GM06990 (cell line): ENCODE data around the gene LRRC23.

Experiments
- DNase-seq: peaks from one replicate; pipeline ENCODE4 v3.0.0-alpha.2; 2011; ENCODE audit not compliant: insufficient read length; ENCODE audit errors: extremely low read depth
- H3K27me3 ChIP-seq: replicated peaks from 2 replicates; pipeline ENCODE4 v1.6.0; 2011; ENCODE audit warnings: low read length; ENCODE audit not compliant: control insufficient read depth, insufficient read depth
- H3K36me3 ChIP-seq: 2 replicates; pipeline ENCODE4 v1.5.1; 2011; ENCODE audit warnings: low read length; ENCODE audit not compliant: control insufficient read depth, insufficient read depth
- H3K4me3 ChIP-seq: replicated peaks from 2 replicates; pipeline ENCODE4 v1.5.1; 2011; ENCODE audit warnings: low read depth, mild to moderate bottlenecking, control low read depth, low read length
- TF ChIP-seq, protein P1 (sequence below): IDR thresholded peaks from 2 replicates; pipeline ENCODE4 v1.5.1; 2011; ENCODE audit warnings: low read length, control low read depth, mild to moderate bottlenecking, inconsistent platforms; ENCODE audit not compliant: insufficient read depth, poor library complexity, severe bottlenecking

The LRRC23 gene

DNA sequence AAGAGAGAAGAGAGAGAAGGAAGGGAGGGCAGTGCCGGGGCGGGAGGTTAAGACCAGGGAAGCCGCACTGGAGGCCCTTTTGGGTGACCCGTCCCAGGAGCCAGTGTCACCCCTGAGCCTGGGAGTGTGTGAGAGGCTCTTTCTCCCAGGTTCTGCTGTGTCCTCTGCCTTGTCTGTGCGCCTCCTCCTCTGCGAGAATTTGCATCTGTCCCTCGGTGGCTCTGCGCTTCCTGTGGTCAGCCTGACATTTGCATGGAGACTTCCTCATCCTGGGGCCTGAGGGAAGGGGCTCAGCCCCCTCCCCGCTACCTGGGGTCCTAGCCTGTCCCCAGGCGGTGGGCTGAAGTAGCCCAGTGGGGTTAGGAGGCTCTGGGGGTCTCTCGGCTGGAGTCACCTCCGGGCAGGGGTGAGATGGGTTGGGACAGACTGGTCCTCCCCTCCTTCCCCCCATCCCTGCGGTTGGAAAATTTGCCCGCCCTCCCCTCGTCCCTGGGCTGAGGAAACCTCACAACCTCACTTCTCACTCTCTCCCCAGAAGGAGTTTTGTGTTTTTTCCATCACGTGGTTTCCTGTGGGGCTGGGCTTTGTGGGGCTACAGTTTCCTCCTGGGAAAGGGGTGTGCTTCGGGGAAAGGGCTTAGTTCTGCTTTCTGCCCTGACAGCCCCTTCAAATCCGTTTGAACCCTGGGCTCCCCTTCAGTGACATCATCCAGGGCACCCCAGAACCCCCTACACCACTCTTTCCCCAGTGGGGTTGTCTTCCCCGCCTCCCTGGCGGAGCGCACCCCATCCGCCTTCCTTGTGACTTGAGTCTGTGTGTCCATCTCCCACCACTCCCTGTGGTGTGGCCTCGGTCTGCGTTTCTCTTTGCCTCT lies 49.1 kb downstream of the LRRC23 start:
- DNase-seq, result peak; percentile 91
- peak overlapping the region; percentile 86 for H3K4me3 ChIP-seq
- TF ChIP-seq, protein P1, sequence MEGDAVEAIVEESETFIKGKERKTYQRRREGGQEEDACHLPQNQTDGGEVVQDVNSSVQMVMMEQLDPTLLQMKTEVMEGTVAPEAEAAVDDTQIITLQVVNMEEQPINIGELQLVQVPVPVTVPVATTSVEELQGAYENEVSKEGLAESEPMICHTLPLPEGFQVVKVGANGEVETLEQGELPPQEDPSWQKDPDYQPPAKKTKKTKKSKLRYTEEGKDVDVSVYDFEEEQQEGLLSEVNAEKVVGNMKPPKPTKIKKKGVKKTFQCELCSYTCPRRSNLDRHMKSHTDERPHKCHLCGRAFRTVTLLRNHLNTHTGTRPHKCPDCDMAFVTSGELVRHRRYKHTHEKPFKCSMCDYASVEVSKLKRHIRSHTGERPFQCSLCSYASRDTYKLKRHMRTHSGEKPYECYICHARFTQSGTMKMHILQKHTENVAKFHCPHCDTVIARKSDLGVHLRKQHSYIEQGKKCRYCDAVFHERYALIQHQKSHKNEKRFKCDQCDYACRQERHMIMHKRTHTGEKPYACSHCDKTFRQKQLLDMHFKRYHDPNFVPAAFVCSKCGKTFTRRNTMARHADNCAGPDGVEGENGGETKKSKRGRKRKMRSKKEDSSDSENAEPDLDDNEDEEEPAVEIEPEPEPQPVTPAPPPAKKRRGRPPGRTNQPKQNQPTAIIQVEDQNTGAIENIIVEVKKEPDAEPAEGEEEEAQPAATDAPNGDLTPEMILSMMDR, result no peak
- peaks cover 49% of the 10 kb centered on the region for H3K36me3 ChIP-seq
- no peaks in the 10 kb centered on the region for H3K27me3 ChIP-seq

DNA sequence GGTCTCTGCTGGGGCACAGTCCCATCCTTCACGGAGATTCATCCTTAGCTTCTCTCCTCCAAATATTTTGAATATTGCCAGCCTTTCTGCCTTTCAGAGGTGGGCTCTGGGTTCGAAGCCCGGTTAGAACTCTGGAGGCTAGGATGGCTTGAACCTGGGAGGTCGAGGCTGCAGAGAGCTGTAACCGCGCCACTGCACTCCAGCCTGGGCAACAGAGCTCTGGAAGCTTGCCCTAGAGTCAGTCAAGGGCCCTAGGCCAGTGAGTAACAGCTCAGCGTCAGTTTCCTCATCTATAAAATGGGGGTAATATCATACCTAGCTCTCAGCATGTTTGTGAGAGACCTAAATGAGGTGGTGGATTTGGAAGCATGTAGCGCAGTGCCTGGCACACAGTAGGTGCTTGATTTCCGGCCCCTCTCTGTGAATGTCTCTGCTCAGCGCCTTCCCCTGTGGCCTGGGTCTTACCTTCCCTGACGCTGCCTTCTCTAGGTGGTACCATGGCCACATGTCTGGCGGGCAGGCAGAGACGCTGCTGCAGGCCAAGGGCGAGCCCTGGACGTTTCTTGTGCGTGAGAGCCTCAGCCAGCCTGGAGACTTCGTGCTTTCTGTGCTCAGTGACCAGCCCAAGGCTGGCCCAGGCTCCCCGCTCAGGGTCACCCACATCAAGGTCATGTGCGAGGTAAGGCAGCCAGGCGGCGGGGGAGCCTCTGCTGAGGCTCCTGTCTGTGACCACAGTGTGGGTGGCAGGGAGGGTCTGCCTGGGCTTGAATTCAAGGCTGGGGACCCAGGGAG lies 49.9 kb downstream of the LRRC23 start:
- peak overlapping the region; percentile 54 for H3K4me3 ChIP-seq
- TF ChIP-seq, protein P1, result no peak
- DNase-seq, result no peak
- no peaks in the 10 kb centered on the region for H3K27me3 ChIP-seq
- peaks cover 50% of the 10 kb centered on the region for H3K36me3 ChIP-seq

DNA sequence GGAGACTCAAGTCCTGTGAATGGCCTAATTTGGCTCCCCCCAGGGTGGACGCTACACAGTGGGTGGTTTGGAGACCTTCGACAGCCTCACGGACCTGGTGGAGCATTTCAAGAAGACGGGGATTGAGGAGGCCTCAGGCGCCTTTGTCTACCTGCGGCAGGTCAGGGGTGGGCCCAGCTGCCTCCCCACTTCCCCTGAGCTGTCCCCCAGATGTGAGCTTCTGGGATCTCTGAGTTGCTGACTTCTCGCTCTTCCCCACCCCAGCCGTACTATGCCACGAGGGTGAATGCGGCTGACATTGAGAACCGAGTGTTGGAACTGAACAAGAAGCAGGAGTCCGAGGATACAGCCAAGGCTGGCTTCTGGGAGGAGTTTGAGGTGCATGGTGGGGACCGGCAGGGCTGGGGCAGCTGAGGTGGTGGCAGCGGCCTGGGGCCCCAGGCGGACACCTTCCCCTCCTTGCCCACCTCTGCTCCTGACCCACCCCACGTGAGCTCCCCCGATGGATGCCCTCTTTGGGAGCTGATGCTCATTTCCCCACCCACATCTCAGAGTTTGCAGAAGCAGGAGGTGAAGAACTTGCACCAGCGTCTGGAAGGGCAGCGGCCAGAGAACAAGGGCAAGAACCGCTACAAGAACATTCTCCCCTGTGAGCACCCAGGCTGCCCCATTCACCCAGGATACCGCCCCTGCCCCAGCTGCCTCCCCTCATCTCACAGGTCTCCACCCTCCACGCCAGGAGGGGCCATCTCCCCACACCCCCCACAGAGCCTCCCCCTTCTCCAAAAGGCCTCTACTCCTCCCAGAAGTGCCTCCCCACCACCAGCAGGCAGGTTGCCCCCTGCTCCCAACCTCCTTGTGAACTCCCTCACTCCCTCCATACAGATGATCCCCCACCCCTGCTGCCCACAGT lies 50.7 kb downstream of the LRRC23 start:
- TF ChIP-seq, protein P1, result no peak
- Histone ChIP-seq H3K36me3 (peaks cover 56% of the 10 kb centered on the region), H3K4me3 (peak overlapping the region; percentile 54)

DNA sequence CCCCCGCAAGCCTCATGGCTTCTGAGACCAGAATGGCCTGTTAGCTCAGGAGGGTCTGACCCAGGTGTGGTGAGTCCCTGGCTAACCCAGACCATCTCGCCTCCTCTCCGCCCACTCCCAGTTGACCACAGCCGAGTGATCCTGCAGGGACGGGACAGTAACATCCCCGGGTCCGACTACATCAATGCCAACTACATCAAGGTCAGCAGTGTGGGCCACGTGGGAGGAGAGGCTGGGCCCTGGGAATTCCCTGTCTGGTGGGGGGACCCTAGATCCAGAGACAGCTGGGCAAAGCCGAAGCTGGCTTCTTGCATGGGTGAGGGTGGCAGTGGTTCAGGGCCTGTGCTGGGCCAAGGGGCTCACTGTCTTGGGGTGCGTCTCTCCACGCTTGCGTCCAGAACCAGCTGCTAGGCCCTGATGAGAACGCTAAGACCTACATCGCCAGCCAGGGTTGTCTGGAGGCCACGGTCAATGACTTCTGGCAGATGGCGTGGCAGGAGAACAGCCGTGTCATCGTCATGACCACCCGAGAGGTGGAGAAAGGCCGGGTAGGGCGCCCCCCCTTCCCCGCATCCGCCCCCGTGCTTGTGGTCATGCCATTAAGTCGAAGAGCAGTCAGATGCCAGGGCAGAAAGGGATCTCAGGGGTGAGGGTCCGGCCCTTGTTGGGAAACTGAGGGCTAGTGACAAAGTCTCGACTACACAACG lies 51.6 kb downstream of the LRRC23 start:
- Histone ChIP-seq H3K4me3 (peak overlapping the region; percentile 54), H3K36me3 (peaks cover 64% of the 10 kb centered on the region), H3K27me3 (no peaks in the 10 kb centered on the region)
- no peak for DNase-seq
- TF ChIP-seq, protein P1, result no peak

More for the DNA sequence above, 50.7 kb downstream of the LRRC23 start:
- DNase-seq, result no peak
- no peaks in the 10 kb centered on the region for H3K27me3 ChIP-seq
